ENCODE measurements around the gene NTRK1.

The NTRK1 gene

GRCh38 chr1:156839426-156840109 lies 21.1 kb upstream of the NTRK1 start:
- no peak for DNase-seq

GRCh38 chr1:156840186-156840897 lies 20.3 kb upstream of the NTRK1 start:
- no peak for DNase-seq

GRCh38 chr1:156840898-156841279 lies 19.8 kb upstream of the NTRK1 start:
- no peak for DNase-seq

GRCh38 chr1:156841295-156841855 lies 19.3 kb upstream of the NTRK1 start:
- no peak for DNase-seq

- DNase-seq = no peak
Measured at GRCh38 chr1:156842618-156843300, 17.9 kb upstream of the NTRK1 start.

- DNase-seq = no peak
Measured at GRCh38 chr1:156844102-156844501, 16.6 kb upstream of the NTRK1 start.

- DNase-seq = no peak
Measured at GRCh38 chr1:156844638-156845037, 16.0 kb upstream of the NTRK1 start.

GRCh38 chr1:156845055-156845952 lies 15.4 kb upstream of the NTRK1 start:
- peak in 1 of 3 donors; percentile 36 for DNase-seq

GRCh38 chr1:156845953-156846545 lies 14.6 kb upstream of the NTRK1 start:
- DNase-seq = no peak

- no peak for DNase-seq
Measured at GRCh38 chr1:156846643-156847042, 14.0 kb upstream of the NTRK1 start.

GRCh38 chr1:156847591-156848460 lies 12.8 kb upstream of the NTRK1 start:
- DNase-seq = no peak

- DNase-seq = no peak
Measured at GRCh38 chr1:156848461-156849150, 12.1 kb upstream of the NTRK1 start.

GRCh38 chr1:156849151-156849496 lies 11.5 kb upstream of the NTRK1 start:
- no peak for DNase-seq

- DNase-seq = no peak
Measured at GRCh38 chr1:156851779-156852417, 8.8 kb upstream of the NTRK1 start.

GRCh38 chr1:156852418-156852874 lies 8.2 kb upstream of the NTRK1 start:
- DNase-seq = no peak

- no peak for DNase-seq
Measured at GRCh38 chr1:156853761-156854160, 6.9 kb upstream of the NTRK1 start.

- DNase-seq = no peak
Measured at GRCh38 chr1:156854634-156855033, 6.0 kb upstream of the NTRK1 start.

GRCh38 chr1:156856282-156856785 lies 4.3 kb upstream of the NTRK1 start:
- no peak for DNase-seq

GRCh38 chr1:156857532-156857931 lies 3.1 kb upstream of the NTRK1 start:
- DNase-seq = no peak

- no peak for DNase-seq
Measured at GRCh38 chr1:156858555-156858956, 2.1 kb upstream of the NTRK1 start.
